ENCODE measurements around the gene LRATD1. TPM values are rescaled to one million over a fixed set of nuclear protein-coding genes. Genes with fewer than 3 reads are reported as not detected.

LRATD1 gene
- total RNA-seq, 2 experiments from 2014 or later = not detected

DNA sequence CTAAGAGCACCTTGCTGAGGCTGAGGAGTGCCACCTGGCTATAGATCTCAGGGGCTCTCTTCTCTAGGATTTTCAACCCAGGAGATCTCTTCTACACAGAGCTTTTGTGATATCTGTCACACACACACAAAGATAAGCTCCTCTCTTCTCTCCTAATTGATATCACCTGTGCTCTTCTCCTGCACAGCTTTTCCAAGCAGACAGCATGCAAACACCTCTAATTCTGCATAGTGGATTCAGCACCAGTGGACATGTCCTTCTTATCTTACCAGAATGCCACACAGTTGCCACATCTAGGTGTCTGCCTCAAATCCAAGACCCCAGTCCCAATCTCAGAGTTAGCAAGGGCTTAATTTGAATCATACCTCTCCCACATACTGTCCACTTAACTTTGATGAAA, 43.9 kb downstream of the LRATD1 start:
- intact Hi-C loops (cut with DNase I, micrococcal nuclease) = no loop called here
- H3K36me3 Mint-ChIP-seq (ENCODE audit: low read depth) = no peaks in the 10 kb centered on the region
- ChIA-PET CTCF (no interaction called here), POLR2A (no interaction called here)
- no peaks in the 10 kb centered on the region for H3K4me1 Mint-ChIP-seq
- H3K27ac Mint-ChIP-seq = no peak overlapping the region
- H3K4me3 Mint-ChIP-seq = no peak overlapping the region
- no peak for DNase-seq
- no peaks in the 10 kb centered on the region for H3K27me3 Mint-ChIP-seq
- no peaks in the 10 kb centered on the region for H3K9me3 Mint-ChIP-seq (ENCODE audit: low read depth)
- no peak for ATAC-seq

DNA sequence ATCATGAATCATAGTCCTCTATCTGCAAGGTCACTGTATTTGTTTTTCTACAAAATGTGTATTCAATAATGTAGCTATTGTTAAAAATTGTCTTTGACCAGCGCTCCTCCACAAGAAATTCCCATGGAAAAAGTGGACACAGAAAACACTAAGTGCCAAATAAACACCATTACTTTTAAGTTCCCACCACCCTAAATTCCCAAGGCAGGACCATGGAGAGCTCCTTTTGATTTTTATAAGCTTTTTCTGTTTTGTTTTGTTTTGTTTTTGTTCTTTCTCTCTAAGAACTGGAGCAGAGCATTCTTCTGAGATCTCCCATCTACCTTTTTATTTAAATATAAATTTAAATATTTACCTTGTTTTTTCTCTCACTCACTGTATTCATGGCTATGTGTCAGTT, 44.5 kb downstream of the LRATD1 start:
- intact Hi-C loops (cut with DNase I, micrococcal nuclease) = no loop called here
- ChIA-PET POLR2A (interaction anchor here (0.9 kb wide), 1 partner anchor 35 kb away, joined by 4 read pairs; no protein-coding TSS in a partner anchor), CTCF (no interaction called here)
- Mint-ChIP-seq H3K4me1 (no peaks in the 10 kb centered on the region), H3K9me3 (ENCODE audit: low read depth) (no peaks in the 10 kb centered on the region), H3K4me3 (no peak overlapping the region), H3K27me3 (no peaks in the 10 kb centered on the region), H3K27ac (no peak overlapping the region), H3K36me3 (ENCODE audit: low read depth) (no peaks in the 10 kb centered on the region)
- ATAC-seq = no peak
- no peak for DNase-seq

DNA sequence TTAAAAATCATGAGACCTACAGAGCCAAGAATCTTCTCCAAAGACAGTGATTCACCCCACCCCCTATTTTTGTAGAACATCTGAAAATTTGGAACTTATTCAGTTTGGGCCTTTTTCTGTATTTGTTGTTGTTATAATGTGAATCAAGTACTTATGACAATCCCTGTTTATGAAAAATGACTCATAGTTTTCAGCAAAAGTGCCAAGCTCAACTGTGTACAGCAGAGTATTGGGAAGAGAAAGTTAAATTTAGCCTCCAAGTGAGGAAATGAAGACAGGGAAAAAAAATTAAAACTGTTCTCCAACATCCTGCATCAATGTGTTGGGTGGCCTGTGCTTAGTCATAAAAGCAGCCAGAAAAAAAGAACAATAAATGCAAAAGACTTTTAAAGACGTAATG, 46.2 kb downstream of the LRATD1 start:
- intact Hi-C loops (cut with DNase I, micrococcal nuclease) = no loop called here
- DNase-seq = no peak

DNA sequence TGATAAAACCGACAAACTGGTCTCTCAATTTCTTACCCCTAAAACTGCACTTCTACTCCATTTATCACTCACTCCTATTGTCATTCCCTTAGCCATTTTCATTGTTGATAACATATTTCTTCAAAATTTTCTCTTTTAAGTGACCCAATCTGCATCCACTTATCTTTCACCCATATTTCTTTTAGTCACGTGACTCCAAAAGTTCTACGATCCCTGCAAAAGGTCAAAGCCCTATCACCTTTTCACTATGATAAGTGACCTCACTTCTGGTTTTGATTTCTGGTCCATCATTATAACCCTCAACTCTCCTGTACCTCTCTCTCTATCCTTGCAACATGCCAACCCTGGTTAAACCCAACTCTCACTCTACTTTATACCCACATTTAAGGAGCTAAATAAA, 49.1 kb downstream of the LRATD1 start:
- Mint-ChIP-seq H3K9me3 (ENCODE audit: low read depth) (no peaks in the 10 kb centered on the region), H3K27me3 (no peaks in the 10 kb centered on the region), H3K27ac (no peak overlapping the region), H3K4me3 (no peak overlapping the region), H3K36me3 (ENCODE audit: low read depth) (no peaks in the 10 kb centered on the region), H3K4me1 (no peaks in the 10 kb centered on the region)
- ATAC-seq (no peak), DNase-seq (no peak)
- CTCF ChIA-PET = no interaction called here
- POLR2A ChIA-PET = no interaction called here
- intact Hi-C loops (cut with DNase I, micrococcal nuclease) = no loop called here

More for the DNA sequence above, 46.2 kb downstream of the LRATD1 start:
- Mint-ChIP-seq H3K4me3 (no peak overlapping the region), H3K9me3 (ENCODE audit: low read depth) (no peaks in the 10 kb centered on the region), H3K27ac (no peak overlapping the region), H3K36me3 (ENCODE audit: low read depth) (no peaks in the 10 kb centered on the region), H3K27me3 (no peaks in the 10 kb centered on the region), H3K4me1 (no peaks in the 10 kb centered on the region)
- no peak for ATAC-seq
- CTCF ChIA-PET = no interaction called here
- POLR2A ChIA-PET = no interaction called here

All from activated CD4-positive, alpha-beta T cell treated with anti-CD3 and anti-CD28 coated beads for 36 hours (primary cell).